Renal cortical epithelial cell (primary cell): ENCODE measurements around the gene CCDC51. TPM values are rescaled to one million over a fixed set of nuclear protein-coding genes. Genes with fewer than 3 reads are reported as not detected.
"Not testable (repeated sequence)": the region's sequence is repeated elsewhere in the genome, so short reads cannot be mapped to it uniquely, and the experiment has no call there.

Experiments used
- DNase-seq: peaks from one replicate; pipeline ENCODE4 v3.0.0-alpha.2; 2011; ENCODE audit warnings: low read depth
- total RNA-seq: library from RNA; depleted of rRNA; stranded (reverse); fragments of >200 nt; gene quantifications from 2 replicates; pipeline ENCODE4 v1.2.3, GENCODE V29; 2014

The CCDC51 gene
- total RNA-seq, 1 donor from 2014 or later, result 24.0 TPM

- no peak for DNase-seq
Observed at GRCh38 chr3:48466386-48467109, 26.6 kb upstream of the CCDC51 start.

- DNase-seq, result peak; percentile 100
Observed at GRCh38 chr3:48465531-48466378, 25.8 kb upstream of the CCDC51 start.

GRCh38 chr3:48465237-48465530 lies 25.3 kb upstream of the CCDC51 start:
- no peak for DNase-seq

GRCh38 chr3:48464713-48465221 lies 24.8 kb upstream of the CCDC51 start:
- DNase-seq, result no peak

- DNase-seq, result no peak
Observed at GRCh38 chr3:48463703-48464102, 23.8 kb upstream of the CCDC51 start.

- not testable (repeated sequence) for DNase-seq
Observed at GRCh38 chr3:48461767-48462166, 21.8 kb upstream of the CCDC51 start.

GRCh38 chr3:48460517-48460902 lies 20.6 kb upstream of the CCDC51 start:
- DNase-seq, result no peak

GRCh38 chr3:48459773-48460516 lies 20.0 kb upstream of the CCDC51 start:
- DNase-seq, result no peak

GRCh38 chr3:48459331-48459730 lies 19.4 kb upstream of the CCDC51 start:
- DNase-seq, result no peak

- DNase-seq, result no peak
Observed at GRCh38 chr3:48456456-48456855, 16.5 kb upstream of the CCDC51 start.

- no peak for DNase-seq
Observed at GRCh38 chr3:48451270-48451669, 11.4 kb upstream of the CCDC51 start.

- DNase-seq, result peak; percentile 55
Observed at GRCh38 chr3:48446425-48447193, 6.7 kb upstream of the CCDC51 start, which contains the start of gene ATRIP. Gene ATRIP, plus strand, starts transcription at chr3:48446737. Its CDS starts 109 bp downstream, at chr3:48446846.

GRCh38 chr3:48446043-48446424 lies 6.1 kb upstream of the CCDC51 start:
- no peak for DNase-seq

GRCh38 chr3:48445277-48445882 lies 5.5 kb upstream of the CCDC51 start:
- DNase-seq, result no peak

GRCh38 chr3:48441940-48442339 lies 2.0 kb upstream of the CCDC51 start:
- DNase-seq, result no peak

GRCh38 chr3:48440590-48440958 lies 655 bp upstream of the CCDC51 start:
- no peak for DNase-seq

- DNase-seq, result no peak
Observed at GRCh38 chr3:48437812-48438211, 2.1 kb downstream of the CCDC51 start.

GRCh38 chr3:48436855-48437254 lies 3.1 kb downstream of the CCDC51 start:
- DNase-seq, result no peak

- DNase-seq, result no peak
Observed at GRCh38 chr3:48436477-48436787, 3.5 kb downstream of the CCDC51 start.

GRCh38 chr3:48435774-48436476 lies 4.0 kb downstream of the CCDC51 start:
- DNase-seq, result peak; percentile 70

GRCh38 chr3:48435223-48435595 lies 4.7 kb downstream of the CCDC51 start:
- DNase-seq, result no peak
